HG03342 (cell line): Measurements from ENCODE around the gene KCNIP3.
"Not testable (repeated sequence)": the region's sequence is repeated elsewhere in the genome, so short reads cannot be mapped to it uniquely, and the experiment has no call there.

Experiments used
- ATAC-seq: cut with Tn5 transposase; IDR thresholded peaks from one replicate; pipeline ENCODE4 v1.9.1; 2021; ENCODE audit warnings: mild to moderate bottlenecking, moderate library complexity; ENCODE audit not compliant: unreplicated experiment

The KCNIP3 gene

DNA sequence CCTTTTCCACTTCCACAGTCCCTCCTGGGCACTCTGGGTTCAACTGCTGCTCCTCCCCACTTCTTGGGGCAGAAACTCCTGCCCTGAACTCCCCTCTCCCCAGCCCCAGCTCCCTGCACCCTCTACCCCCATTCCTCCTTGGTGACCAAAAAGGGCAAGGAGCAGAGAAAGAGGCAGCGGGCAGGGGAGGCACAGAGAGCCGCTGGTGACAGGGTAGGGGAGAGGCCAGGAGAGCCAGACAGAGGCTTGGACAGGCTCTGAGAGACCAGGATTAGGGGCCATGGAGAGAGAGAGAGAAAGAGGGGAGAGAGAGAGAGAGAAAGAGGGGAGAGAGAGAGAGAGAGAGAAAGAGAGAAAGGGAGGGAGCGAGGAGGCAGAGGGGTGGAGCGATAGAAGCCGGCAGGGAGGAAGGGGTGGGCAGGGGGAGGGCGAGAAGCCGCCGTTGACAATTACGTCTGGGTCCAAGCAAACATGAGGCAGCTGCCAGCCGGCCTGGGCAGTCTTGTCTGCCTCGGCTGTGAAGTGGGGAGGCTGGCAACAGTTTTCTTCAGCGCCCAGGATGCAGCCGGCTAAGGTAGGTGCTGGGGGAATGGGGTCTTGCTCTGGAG is at the start of gene KCNIP3:
KCNIP3 (plus strand) TSS at position 468 of the 608 bp plus-strand sequence; CDS start at position 560, 92 bp downstream.
- no peak for ATAC-seq

GRCh38 chr2:95258271-95258670 is 38.9 kb upstream of the KCNIP3 start:
- ATAC-seq = no peak

- ATAC-seq = no peak
Measured at GRCh38 chr2:95260028-95261023, 36.8 kb upstream of the KCNIP3 start.

- ATAC-seq = no peak
Measured at GRCh38 chr2:95261602-95262001, 35.5 kb upstream of the KCNIP3 start.

- ATAC-seq = no peak
Measured at GRCh38 chr2:95262896-95263542, 34.1 kb upstream of the KCNIP3 start.

DNA sequence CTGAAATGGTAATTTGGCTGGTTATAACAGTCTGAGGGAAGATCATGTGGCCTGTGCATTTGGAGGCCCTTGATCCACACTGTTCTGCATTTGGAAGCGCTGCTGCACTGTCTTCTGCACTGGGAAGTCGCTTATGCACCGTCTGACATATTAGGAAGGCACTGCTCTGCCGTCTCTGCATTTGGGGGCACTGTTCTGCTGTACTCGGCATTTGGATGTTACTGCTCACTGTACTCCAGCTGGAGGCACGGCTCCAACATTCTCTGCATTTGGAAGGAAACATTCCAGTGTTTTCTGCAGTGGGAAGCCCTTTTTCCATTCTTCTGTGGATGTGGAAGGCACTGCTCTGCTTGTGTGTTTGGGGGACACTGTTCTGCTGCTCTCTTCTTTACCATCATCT is 32.5 kb upstream of the KCNIP3 start:
- no peak for ATAC-seq

GRCh38 chr2:95265182-95265581 is 32.0 kb upstream of the KCNIP3 start:
- ATAC-seq = no peak

GRCh38 chr2:95266781-95267430 is 30.2 kb upstream of the KCNIP3 start:
- no peak for ATAC-seq

DNA sequence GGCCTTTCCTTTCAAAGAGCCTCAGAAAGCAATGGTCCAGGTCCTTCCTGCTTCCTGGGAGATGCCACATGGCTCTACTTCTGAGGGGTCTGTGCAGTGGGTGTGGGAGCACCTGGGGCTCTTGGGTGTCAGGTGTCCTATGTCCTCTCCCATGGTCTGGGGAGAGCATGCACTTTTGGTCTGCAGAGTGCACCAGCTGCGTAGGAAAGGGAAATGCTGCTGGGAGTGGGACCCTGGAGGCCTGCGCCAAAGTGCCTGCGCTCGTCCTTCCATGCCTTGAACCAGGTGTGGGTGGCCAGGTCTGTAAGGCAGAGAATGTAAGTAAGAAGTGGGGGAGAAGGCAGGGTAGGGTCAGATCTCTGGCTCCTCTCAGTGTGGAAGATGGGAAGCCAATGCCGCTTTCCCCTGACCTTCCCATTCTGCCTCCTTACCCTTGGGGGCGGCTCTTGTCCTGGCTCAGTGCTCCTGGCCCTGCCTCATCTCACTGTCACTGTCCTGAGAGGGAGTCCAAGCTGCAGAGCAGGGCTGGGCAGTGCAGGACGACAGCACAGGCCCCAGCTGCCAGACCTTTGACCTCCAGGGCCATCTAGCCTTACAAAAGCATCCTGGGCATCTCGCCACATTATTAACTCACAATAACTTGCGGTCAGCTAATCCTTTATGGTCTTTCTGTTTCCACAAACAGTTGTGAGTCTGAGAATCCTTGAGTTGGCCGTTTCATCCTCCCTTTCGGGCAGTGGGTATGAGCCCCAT is 29.5 kb upstream of the KCNIP3 start:
- no peak for ATAC-seq

GRCh38 chr2:95268211-95269035 is 28.7 kb upstream of the KCNIP3 start:
- ATAC-seq = no peak

- no peak for ATAC-seq
Measured at GRCh38 chr2:95269036-95269680, 28.0 kb upstream of the KCNIP3 start.

DNA sequence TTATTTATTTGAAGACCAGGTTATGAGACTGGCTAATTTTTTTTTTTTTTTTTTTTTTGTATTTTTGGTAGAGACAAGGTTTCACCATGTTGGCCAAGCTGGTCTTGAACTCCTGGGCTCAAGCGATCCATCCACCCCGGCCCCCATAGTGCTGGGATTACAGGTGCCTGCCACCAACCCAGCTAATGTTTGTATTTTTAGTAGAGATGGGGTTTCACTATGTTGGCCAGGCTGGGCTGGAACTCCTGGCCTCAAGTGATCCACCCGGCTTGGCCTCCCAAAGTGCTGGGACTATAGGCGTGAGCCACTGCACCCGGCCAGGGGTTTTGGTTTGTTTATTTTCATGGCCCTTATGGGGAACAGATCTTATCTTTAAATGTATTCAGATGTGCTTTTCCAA is 27.4 kb upstream of the KCNIP3 start:
- not testable (repeated sequence) for ATAC-seq

- no peak for ATAC-seq
Measured at GRCh38 chr2:95270541-95271081, 26.5 kb upstream of the KCNIP3 start.

DNA sequence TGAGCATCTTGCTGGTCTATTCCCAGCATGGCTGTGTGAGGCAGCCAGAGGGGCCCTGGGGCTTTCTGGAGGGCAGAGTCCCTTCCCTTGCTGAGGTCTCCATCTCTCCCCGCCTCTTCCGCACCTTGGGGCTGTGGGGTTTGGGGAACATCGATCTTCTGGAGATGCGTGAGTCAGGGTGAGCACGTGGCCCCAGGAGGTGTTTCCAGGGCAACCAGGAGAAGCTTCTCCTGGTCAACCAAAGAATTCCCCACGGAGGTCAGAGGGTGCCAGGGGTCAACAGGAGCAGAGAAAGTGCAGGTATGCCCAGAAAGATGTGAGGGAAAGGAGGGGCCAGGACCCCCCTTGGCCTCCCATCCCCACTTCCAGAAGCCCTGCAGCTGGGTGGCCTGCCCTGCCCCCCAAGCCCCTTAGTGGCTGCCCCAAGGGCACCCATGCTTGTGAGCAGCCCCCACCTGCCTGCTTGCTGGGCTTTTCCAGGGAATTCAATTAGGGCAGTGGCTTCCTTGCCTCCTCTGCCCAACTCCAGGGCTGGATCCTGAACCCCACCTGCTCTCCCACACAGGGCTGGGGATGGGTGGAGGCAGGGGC is 25.7 kb upstream of the KCNIP3 start:
- ATAC-seq = no peak

DNA sequence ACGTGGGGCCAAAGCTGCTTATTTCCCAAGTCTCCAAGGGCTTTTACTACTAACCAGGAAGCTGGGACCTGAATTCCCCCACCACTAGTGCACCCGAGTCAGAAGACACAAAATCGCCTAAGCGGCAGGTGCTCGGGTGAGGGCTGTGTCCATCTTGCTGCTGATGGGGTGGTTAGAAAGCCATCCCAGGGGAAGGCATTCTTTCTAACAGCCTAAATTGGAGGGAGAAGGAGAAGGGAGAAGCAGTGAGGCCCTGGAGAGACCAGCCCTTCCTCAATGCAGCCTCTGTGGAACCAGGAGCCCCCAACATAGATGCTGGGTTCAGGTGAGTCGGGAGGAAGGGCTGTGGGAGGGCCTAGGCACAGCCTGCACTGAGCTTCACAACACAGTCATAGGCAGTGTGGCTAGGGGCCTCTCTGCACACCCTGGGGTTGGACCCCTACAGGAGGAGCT is 24.8 kb upstream of the KCNIP3 start:
- ATAC-seq = no peak

- no peak for ATAC-seq
Measured at GRCh38 chr2:95272781-95273180, 24.4 kb upstream of the KCNIP3 start.

DNA sequence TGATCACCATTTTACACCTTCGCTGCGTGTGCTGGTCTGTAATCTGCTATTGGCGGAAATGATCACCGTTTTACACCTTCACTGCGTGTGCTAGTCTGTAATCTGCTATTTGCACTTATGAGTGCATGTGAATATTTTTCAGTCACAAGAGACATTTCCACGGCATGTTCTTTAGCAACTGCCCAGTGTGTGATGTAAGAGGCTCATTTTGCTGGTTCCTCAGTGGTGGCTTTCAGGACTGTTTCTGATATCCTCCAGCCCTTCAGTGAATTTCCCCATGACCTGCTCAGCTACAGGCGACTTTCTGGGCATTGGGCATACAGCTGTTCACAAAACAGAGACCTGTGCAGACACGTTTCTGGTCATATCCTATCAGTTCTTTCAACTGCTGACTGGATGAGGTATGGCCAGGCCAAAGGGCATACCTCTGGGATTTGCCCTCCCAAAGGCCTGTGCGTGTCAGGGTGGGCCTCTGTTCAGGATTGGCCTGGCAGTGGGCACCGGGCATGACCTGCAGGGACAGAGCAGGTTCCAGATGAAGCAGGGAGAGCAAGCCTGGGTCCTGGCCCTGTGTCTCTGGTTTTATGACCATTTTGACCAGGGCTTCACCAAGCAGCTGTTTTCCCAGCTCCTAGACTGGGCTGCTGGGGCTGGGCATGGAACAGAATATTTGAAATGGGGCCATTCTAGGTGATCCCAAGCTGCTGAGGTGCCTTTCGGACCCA is 23.4 kb upstream of the KCNIP3 start:
- no peak for ATAC-seq
